ENCODE measurements around the gene PHF5A. TPM values are rescaled to one million over a fixed set of nuclear protein-coding genes. Genes with fewer than 3 reads are reported as not detected.

Gene PHF5A, protein sequence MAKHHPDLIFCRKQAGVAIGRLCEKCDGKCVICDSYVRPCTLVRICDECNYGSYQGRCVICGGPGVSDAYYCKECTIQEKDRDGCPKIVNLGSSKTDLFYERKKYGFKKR
- 54.7 and 68.1 TPM in 2 replicates for total RNA-seq

DNA sequence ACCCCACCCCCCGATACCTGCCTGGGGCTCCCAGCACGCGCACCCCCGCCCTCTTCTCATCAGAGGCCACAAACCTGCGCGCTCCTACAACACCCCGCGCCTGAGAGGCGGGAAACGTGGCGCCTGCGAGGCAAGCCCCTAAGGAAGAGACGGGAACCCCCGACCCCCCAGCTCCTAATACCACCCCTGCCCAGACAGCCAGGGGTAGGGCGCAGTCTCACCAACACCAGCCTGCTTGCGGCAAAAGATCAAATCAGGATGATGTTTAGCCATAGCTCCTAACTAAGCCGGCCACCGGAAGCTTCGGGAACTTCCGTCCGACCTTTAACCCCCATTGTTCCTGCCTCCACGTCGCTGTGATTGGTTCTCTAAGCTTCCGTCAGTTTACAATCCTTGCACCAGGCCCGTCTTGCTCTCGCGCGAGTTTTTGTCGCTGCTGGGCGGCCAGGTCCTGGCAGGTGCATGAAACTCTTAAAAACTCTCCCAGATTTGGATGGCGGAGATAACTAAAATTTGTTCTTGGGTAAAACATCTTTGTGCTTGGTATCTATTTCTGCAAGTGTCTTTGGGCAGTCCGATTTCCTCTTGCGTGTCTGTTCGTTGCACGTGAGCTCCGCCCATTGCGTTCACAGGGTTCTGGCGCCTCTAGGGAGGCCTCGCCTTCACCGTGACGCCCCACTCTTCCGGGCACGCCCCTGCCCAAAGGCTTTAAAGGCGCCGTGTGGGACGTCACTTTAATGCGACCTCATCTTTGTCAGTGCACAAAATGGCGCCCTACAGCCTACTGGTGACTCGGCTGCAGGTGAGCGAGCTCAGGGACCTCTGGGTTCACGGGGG is at the start of gene PHF5A, which contains the start of gene ACO2:
Gene PHF5A (minus strand): TSS at position 312 of the 837 bp plus-strand sequence. CDS start 39 bp downstream, at position 273.
Gene ACO2 (plus strand): TSS at position 737 of the 837 bp plus-strand sequence. CDS start 30 bp downstream, at position 767.

DNA sequence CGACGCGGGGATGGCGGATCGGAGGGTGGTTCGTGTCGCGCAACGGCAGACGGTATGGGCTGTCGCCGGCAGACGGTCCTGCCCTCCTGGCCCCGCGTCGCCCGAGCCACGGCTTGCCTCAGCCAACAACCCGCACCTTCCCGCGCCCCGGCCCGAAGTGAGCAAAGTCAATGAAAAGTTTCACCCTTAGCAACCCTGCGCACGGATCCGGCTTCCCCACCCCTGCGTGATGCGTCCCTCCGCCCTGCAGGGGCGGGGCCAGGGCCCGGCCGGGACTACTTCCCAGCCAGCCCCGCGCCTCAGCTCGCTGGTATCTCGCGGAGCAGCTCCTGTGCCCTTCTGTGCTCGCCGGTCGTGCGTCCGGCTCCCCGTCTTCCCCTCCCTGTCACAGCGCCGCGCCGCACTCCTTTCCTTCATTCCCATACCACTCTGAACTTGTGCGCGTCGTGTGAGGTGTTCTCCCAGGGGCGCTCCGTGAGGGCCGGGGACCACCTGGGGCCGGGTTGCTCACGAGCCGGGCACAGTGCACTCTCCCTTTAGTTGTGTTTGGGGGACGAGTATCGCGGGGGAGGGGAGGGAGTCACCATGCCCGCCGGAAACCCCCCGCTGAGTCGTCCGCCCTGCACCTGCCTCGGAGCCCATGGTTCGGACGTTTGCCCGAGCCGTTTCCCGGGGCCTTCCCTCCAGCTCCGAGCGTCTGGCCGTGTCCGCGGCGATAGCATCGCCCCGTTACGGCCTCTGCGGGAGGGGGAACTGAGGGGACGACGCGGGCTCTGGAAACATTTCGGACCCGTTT is 21.7 kb downstream of the PHF5A start, which contains the start of gene TOB2:
Gene TOB2 (minus strand): TSS at position 163 of the 796 bp plus-strand sequence. CDS start 9,456 bp downstream, outside the sequence.

Other genes with a start within 250 kb of the PHF5A start
- 0.73 and 5.0 TPM in 2 replicates for gene CHADL, start 227.8 kb downstream of the PHF5A start, total RNA-seq
- gene RANGAP1, start 182.5 kb downstream of the PHF5A start, total RNA-seq: 62.0 and 67.6 TPM in 2 replicates
- 39.6 and 86.8 TPM in 2 replicates for gene ZC3H7B, start 167.2 kb downstream of the PHF5A start, total RNA-seq
- 9.5 and 21.8 TPM in 2 replicates for gene TEF, start 86.8 kb downstream of the PHF5A start, total RNA-seq
- gene TOB2, start 21.9 kb downstream of the PHF5A start, total RNA-seq: 23.7 and 49.0 TPM in 2 replicates
- gene ACO2, start 425 bp upstream of the PHF5A start, total RNA-seq: 68.7 and 93.6 TPM in 2 replicates
- 25.7 and 28.6 TPM in 2 replicates for gene POLR3H, start 75.8 kb upstream of the PHF5A start, total RNA-seq
- gene CSDC2, start 92.3 kb upstream of the PHF5A start, total RNA-seq: 20.5 and 30.9 TPM in 2 replicates
- 34.4 and 45.1 TPM in 2 replicates for gene PMM1, start 121.1 kb upstream of the PHF5A start, total RNA-seq
- 11.3 and 13.4 TPM in 2 replicates for gene DESI1, start 152.4 kb upstream of the PHF5A start, total RNA-seq
- 298 and 490 TPM in 2 replicates for gene XRCC6, start 152.6 kb upstream of the PHF5A start, total RNA-seq
- gene SNU13, start 220.2 kb upstream of the PHF5A start, total RNA-seq: 71.9 and 83.4 TPM in 2 replicates
- 0.73 and 0.99 TPM in 2 replicates for gene MEI1, start 230.8 kb upstream of the PHF5A start, total RNA-seq

Data from smooth muscle cell of trachea (primary cell).